ENCODE measurements around the gene GTPBP3. TPM values are rescaled to one million over a fixed set of nuclear protein-coding genes. Genes with fewer than 3 reads are reported as not detected.

GTPBP3 gene
- total RNA-seq, 1 experiment from 2014 or later, result 62.9 TPM

- Histone ChIP-seq H3K23ac (ENCODE audit: insufficient read length, low read depth, low read length) (no peak overlapping the region), H4K20me1 (ENCODE audit: control insufficient read depth, insufficient read depth, insufficient read length) (no peaks in the 10 kb centered on the region), H2BK15ac (ENCODE audit: low read depth, low read length) (no peak overlapping the region), H3K4me1 (ENCODE audit: insufficient read depth, low read length) (no peaks in the 10 kb centered on the region; the same call in 1 of the 2 replicates), H3K9me3 (ENCODE audit: control insufficient read depth, low read depth, low read length) (no peaks in the 10 kb centered on the region), H3T11ph (ENCODE audit: low read length) (no peak overlapping the region), H3K18ac (ENCODE audit: insufficient read length, low read depth, low read length) (no peak overlapping the region), H3K27ac (ENCODE audit: insufficient read length, low read depth, low read length) (no peak overlapping the region), H2BK120ac (ENCODE audit: low read depth, low read length, poor library complexity, severe bottlenecking) (no peak overlapping the region), H3K79me2 (ENCODE audit: insufficient read depth, low read length) (no peaks in the 10 kb centered on the region), H3K56ac (ENCODE audit: insufficient read length, low read depth, low read length) (no peak overlapping the region), H2AK5ac (ENCODE audit: insufficient read length, low read length) (no peak overlapping the region), H2BK20ac (ENCODE audit: low read depth, low read length, poor library complexity, severe bottlenecking) (no peak overlapping the region), H2BK12ac (ENCODE audit: insufficient read length, low read depth, low read length) (no peak overlapping the region), H3K9ac (ENCODE audit: extremely low read depth, insufficient read length, low read length) (no peak overlapping the region), H3K14ac (ENCODE audit: insufficient read depth, low read length) (no peak overlapping the region), H4K5ac (ENCODE audit: insufficient read length, low read depth, low read length) (no peak overlapping the region), H2AFZ (ENCODE audit: low read length) (no peak overlapping the region), H4K8ac (replicated peaks; ENCODE audit: insufficient read length, low read depth, low read length) (no peak overlapping the region), H2BK5ac (ENCODE audit: insufficient read length, low read length) (no peak overlapping the region), H3K23me2 (ENCODE audit: insufficient read length, low read depth, low read length, poor library complexity, severe bottlenecking) (no peaks in the 10 kb centered on the region), H4K91ac (ENCODE audit: insufficient read length, low read depth, low read length) (no peak overlapping the region), H3K27me3 (ENCODE audit: insufficient read depth, low read length) (no peaks in the 10 kb centered on the region), H3K4ac (ENCODE audit: low read depth, low read length) (no peak overlapping the region), H3K4me2 (ENCODE audit: insufficient read depth, insufficient read length, low read length) (no peak overlapping the region), H3K79me1 (ENCODE audit: insufficient read depth, low read depth, low read length, poor library complexity, severe bottlenecking) (no peaks in the 10 kb centered on the region)
- WGBS (ENCODE audit: extremely low coverage, insufficient read length, low lambda C conversion rate), result no CpG with 5 or more reads among the region's 13 CpGs
- H3K36me3 Mint-ChIP-seq (ENCODE audit: insufficient read depth in 1 of 3, low read depth in 3 of 3), result peaks cover 2 to 9% (median 3%) of the 10 kb centered on the region in 3 experiments; a peak in 4 of 7 replicates
- peaks cover 9 to 12% of the 10 kb centered on the region in 2 experiments for H3K4me1 Mint-ChIP-seq
- H3K27ac Mint-ChIP-seq, result no peak overlapping the region; a peak in 1 of 7 replicates
- H3K4me3 Mint-ChIP-seq, result no peak overlapping the region
- DNase-seq, result no peak
- no peaks in the 10 kb centered on the region for H3K27me3 Mint-ChIP-seq (ENCODE audit: low read depth)
- H3K9me3 Mint-ChIP-seq, result peaks cover 9 to 10% of the 10 kb centered on the region in 2 experiments; a peak in 4 of 5 replicates
- TF ChIP-seq CTCF (conservative IDR thresholded peaks at IDR 0.05), result no peak
Observed at GRCh38 chr19:17378271-17378670, 40.9 kb downstream of the GTPBP3 start.

Data from H9 (cell line).